K562 (cell line): ENCODE measurements around the gene TXNRD1. TPM values are rescaled to one million over a fixed set of nuclear protein-coding genes. Genes with fewer than 3 reads are reported as not detected.

Source experiments
- CBX8 ChIP-seq: fragments of 200-600 bp; sonication (generic); IDR thresholded peaks from 2 replicates; pipeline ENCODE4 v1.6.1; 2012; ENCODE audit warnings: borderline replicate concordance, mixed run types, low read depth, mild to moderate bottlenecking, moderate library complexity, mixed read lengths, low read length, control low read depth, inconsistent platforms; ENCODE audit not compliant: poor library complexity, severe bottlenecking; ENCODE audit errors: extremely low read depth
- CCNT2 ChIP-seq: IDR thresholded peaks from 2 replicates; pipeline ENCODE4 v1.6.1; 2011; ENCODE audit warnings: borderline replicate concordance, low read depth, mild to moderate bottlenecking, moderate library complexity, mixed read lengths, low read length; ENCODE audit not compliant: insufficient read length; ENCODE audit errors: extremely low read depth
- ETV5 ChIP-seq: sonication (generic); formaldehyde crosslinking; IDR thresholded peaks from 2 replicates; pipeline ENCODE4 v1.4.0; 2020; ENCODE audit warnings: low read depth, mild to moderate bottlenecking, missing genetic modification reagents
- HDAC2 ChIP-seq: fragments of 450-650 bp; IDR thresholded peaks from 2 replicates; pipeline ENCODE4 v1.6.1; 2016; ENCODE audit warnings: mild to moderate bottlenecking
- HNRNPLL ChIP-seq: fragments of 200-400 bp; formaldehyde crosslinking; IDR thresholded peaks from 2 replicates; pipeline ENCODE4 v1.6.1; 2017; ENCODE audit warnings: low read length, low read depth, mild to moderate bottlenecking; ENCODE audit not compliant: poor library complexity, severe bottlenecking
- ILK ChIP-seq: fragments of 450-650 bp; IDR thresholded peaks from 2 replicates; pipeline ENCODE4 v1.6.1; 2016; ENCODE audit warnings: missing genetic modification characterization, low read depth, mild to moderate bottlenecking, missing compliant biosample characterization, moderate library complexity, borderline replicate concordance
- KHSRP ChIP-seq: fragments of 450-650 bp; IDR thresholded peaks from 2 replicates; pipeline ENCODE4 v1.6.1; 2017
- NELFE ChIP-seq: IDR thresholded peaks from 2 replicates; pipeline ENCODE4 v1.6.1; 2011; ENCODE audit warnings: mild to moderate bottlenecking; ENCODE audit not compliant: insufficient read depth, insufficient read length
- PHB2 ChIP-seq: fragments of 450-650 bp; IDR thresholded peaks from 2 replicates; pipeline ENCODE4 v1.6.1; 2017; ENCODE audit warnings: low read depth
- POLR2H ChIP-seq: IDR thresholded peaks from 2 replicates; pipeline ENCODE4 v1.6.1; 2016; ENCODE audit warnings: missing genetic modification characterization, low read depth, mild to moderate bottlenecking, control low read depth, missing compliant biosample characterization, moderate library complexity
- RBM17 ChIP-seq: fragments of 200-400 bp; formaldehyde crosslinking; IDR thresholded peaks from 2 replicates; pipeline ENCODE4 v1.6.1; 2017; ENCODE audit warnings: low read depth, mild to moderate bottlenecking, low read length, borderline replicate concordance
- RBM34 ChIP-seq: fragments of 200-400 bp; formaldehyde crosslinking; IDR thresholded peaks from 2 replicates; pipeline ENCODE4 v1.6.1; 2018; ENCODE audit warnings: low read length, borderline replicate concordance; ENCODE audit not compliant: insufficient read depth
- RFX7 ChIP-seq: fragments of 250-450 bp; sonication (Bioruptor Pico); IDR thresholded peaks from 2 replicates; pipeline ENCODE4 v1.5.1; 2021; ENCODE audit warnings: mild to moderate bottlenecking
- SMARCA5 ChIP-seq: fragments of 450-650 bp; IDR thresholded peaks from 2 replicates; pipeline ENCODE4 v1.6.1; 2016
- TRIM28 ChIP-seq: fragments of 450-650 bp; IDR thresholded peaks from 2 replicates; pipeline ENCODE4 v1.6.1; 2017
- WHSC1 ChIP-seq: IDR thresholded peaks from one replicate; pipeline ENCODE4 v1.6.1; 2012; ENCODE audit warnings: low read length, control low read depth, inconsistent platforms
- ZC3H8 ChIP-seq: fragments of 450-650 bp; IDR thresholded peaks from 2 replicates; pipeline ENCODE4 v1.6.1; 2017
- ZKSCAN8 ChIP-seq: fragments of 200-800 bp; sonication (Bioruptor generic); IDR thresholded peaks from 2 replicates; pipeline ENCODE4 v1.6.1; 2016; ENCODE audit warnings: missing genetic modification characterization, missing compliant biosample characterization
- ZNF41 ChIP-seq: fragments of 250-450 bp; sonication (Bioruptor Pico); conservative IDR thresholded peaks from 2 replicates; pipeline ENCODE4 v1.4.0; 2020; ENCODE audit warnings: mild to moderate bottlenecking
- ZNF561 ChIP-seq: fragments of 450-650 bp; formaldehyde crosslinking; conservative IDR thresholded peaks from 2 replicates; pipeline ENCODE4 v1.4.0; 2020; ENCODE audit warnings: mild to moderate bottlenecking, moderate library complexity
- ZNF583 ChIP-seq: fragments of 250-450 bp; sonication (Bioruptor Pico); IDR thresholded peaks from 2 replicates; pipeline ENCODE4 v1.4.0; 2020
- polyA plus RNA-seq, 8 experiments: library from polyadenylated mRNA; depleted of rRNA in 4 of 8; stranded (reverse) in 5 of 8; unstranded in 3 of 8; fragments of >200 nt; fragmentation: Nextera tagmentation in 2 of 8; fragmentation: Illumina TruSeq in 1 of 8; extraction: Ambion mirVana in 2 of 8; extraction: Trizol in 1 of 8; gene quantifications; 2 replicates each; pipeline versions ENCODE4 v1.2.1 to v1.2.3, GENCODE V29; 2011 to 2014; ENCODE audit warnings: inconsistent platforms in 1 of 8, missing spikeins in 1 of 8
- total RNA-seq, 7 experiments: library from RNA; depleted of rRNA in 6 of 7; stranded (reverse); fragments of >200 nt in 6 of 7; fragmentation: Illumina TruSeq in 2 of 7; extraction: Trizol in 2 of 7; gene quantifications; 2 replicates each; pipeline versions ENCODE4 v1.2.1 to v1.2.3, GENCODE V29; 2011 to 2021; ENCODE audit warnings: low replicate concordance in 1 of 7
- TF ChIP-seq, protein P1 (sequence below): IDR thresholded peaks from 3 replicates; pipeline ENCODE4 v1.6.1; 2011; ENCODE audit warnings: borderline replicate concordance, mild to moderate bottlenecking; ENCODE audit not compliant: insufficient read length, insufficient read depth
- TF ChIP-seq, protein P2 (sequence below), 2 experiments: fragments of 450-650 bp; conservative IDR thresholded peaks; 2 replicates each; pipeline ENCODE4 v1.6.1; 2017; ENCODE audit warnings: mild to moderate bottlenecking in 2 of 2, moderate library complexity in 2 of 2
- TF ChIP-seq, protein P3 (sequence below): fragments of 250-450 bp; sonication (Bioruptor Pico); IDR thresholded peaks from 2 replicates; pipeline ENCODE4 v1.8.0; 2022; ENCODE audit warnings: moderate library complexity, mild to moderate bottlenecking, inconsistent platforms

Gene TXNRD1
- total and polyA plus RNA-seq, 9 of the 15 experiments (the other 6 are each of a cell fraction or from before 2014, with no cell fraction given) = 107 to 189 (median 146) TPM

DNA sequence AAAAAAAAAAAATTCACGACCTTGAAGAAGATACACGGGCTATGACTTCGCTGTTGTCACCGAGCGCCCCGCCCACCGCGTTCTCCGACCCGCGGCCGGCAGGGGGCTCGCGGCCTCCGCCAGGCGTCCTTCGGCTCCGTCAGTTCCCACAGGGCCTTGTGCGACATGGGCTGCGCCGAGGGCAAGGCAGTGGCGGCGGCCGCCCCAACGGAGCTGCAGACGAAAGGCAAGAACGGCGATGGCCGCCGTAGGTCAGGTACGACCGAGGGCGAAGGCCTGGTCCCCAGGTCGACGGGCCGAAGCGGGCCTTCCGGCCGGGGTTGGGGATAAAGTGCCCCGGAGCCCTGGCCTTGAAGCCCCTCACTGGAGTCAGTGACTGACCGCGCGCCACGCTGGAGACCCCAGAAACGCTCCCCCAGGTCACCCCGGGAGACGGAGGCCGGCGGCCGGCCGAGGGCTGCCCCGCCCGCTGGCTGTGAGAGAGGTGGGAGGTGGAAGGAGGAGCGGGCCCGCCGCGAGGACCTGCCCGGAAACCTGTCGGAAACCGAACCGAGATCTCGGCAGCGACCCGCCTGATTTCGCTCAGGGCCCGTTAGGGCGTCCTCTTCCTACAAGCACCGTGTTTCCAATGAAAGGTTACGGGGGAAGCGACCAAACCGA lies at the start of gene TXNRD1 (continued):
- no peak for TF ChIP-seq RFX7 (CRISPR knock-in tag)
- TF ChIP-seq ZNF41 (CRISPR knock-in tag) = no peak
- TF ChIP-seq SMARCA5 = no peak
- no peak for TF ChIP-seq WHSC1
- TF ChIP-seq RBM34 = peak; percentile 49; the same call in 1 of the 2 replicates
- TF ChIP-seq, protein P1, sequence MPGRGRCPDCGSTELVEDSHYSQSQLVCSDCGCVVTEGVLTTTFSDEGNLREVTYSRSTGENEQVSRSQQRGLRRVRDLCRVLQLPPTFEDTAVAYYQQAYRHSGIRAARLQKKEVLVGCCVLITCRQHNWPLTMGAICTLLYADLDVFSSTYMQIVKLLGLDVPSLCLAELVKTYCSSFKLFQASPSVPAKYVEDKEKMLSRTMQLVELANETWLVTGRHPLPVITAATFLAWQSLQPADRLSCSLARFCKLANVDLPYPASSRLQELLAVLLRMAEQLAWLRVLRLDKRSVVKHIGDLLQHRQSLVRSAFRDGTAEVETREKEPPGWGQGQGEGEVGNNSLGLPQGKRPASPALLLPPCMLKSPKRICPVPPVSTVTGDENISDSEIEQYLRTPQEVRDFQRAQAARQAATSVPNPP = no peak
- no peak for TF ChIP-seq KHSRP
- TF ChIP-seq RBM17 = no peak
- TF ChIP-seq TRIM28 = no peak
- TF ChIP-seq ZNF583 = peak; percentile 58; the same call in 1 of the 2 replicates
- TF ChIP-seq, protein P2, sequence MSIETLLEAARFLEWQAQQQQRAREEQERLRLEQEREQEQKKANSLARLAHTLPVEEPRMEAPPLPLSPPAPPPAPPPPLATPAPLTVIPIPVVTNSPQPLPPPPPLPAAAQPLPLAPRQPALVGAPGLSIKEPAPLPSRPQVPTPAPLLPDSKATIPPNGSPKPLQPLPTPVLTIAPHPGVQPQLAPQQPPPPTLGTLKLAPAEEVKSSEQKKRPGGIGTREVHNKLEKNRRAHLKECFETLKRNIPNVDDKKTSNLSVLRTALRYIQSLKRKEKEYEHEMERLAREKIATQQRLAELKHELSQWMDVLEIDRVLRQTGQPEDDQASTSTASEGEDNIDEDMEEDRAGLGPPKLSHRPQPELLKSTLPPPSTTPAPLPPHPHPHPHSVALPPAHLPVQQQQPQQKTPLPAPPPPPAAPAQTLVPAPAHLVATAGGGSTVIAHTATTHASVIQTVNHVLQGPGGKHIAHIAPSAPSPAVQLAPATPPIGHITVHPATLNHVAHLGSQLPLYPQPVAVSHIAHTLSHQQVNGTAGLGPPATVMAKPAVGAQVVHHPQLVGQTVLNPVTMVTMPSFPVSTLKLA (conservative IDR thresholded peaks at IDR 0.05) = peak; percentile 13 to 58; a peak in 2 of 4 replicates
- no peak for TF ChIP-seq ETV5
- no peak for TF ChIP-seq PHB2
- TF ChIP-seq CCNT2 = peak; percentile 62
- TF ChIP-seq HDAC2 = no peak
- no peak for TF ChIP-seq ZNF561
- no peak for TF ChIP-seq ZC3H8
- no peak for TF ChIP-seq ZKSCAN8
- no peak for TF ChIP-seq HNRNPLL
- no peak for TF ChIP-seq POLR2H (tag)
- no peak for TF ChIP-seq ILK (tag)
- TF ChIP-seq CBX8 = no peak
- no peak for TF ChIP-seq NELFE
- TF ChIP-seq, protein P3, sequence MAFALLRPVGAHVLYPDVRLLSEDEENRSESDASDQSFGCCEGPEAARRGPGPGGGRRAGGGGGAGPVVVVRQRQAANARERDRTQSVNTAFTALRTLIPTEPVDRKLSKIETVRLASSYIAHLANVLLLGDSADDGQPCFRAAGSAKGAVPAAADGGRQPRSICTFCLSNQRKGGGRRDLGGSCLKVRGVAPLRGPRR (CRISPR knock-in tag) = no peak
